GM13977 (cell line): ENCODE data around the gene XKR7.
A peak's percentile ranks its signal among the peaks of the same experiment; 100 is the strongest.
"Not testable (repeated sequence)": the region's sequence is repeated elsewhere in the genome, so short reads cannot be mapped to it uniquely, and the experiment has no call there.

Experiments
- DNase-seq: peaks from one replicate; pipeline ENCODE4 v3.0.0; 2012; ENCODE audit warnings: low spot score
- CTCF ChIP-seq: IDR thresholded peaks from 2 replicates; pipeline ENCODE4 v1.5.1; 2012; ENCODE audit warnings: mild to moderate bottlenecking, control low read depth; ENCODE audit not compliant: insufficient read depth; ENCODE audit errors: extremely low read depth, missing control alignments
- in situ Hi-C: fragments of 300-500 bp; cut with MboI; formaldehyde crosslinking; loops from one replicate; pipeline ENCODE4 v1.12.0; 2022; ENCODE audit warnings: low sequenced_read_pairs, low pct_unique_long_range_greater_than_20kb, mixed read lengths, inconsistent platforms; ENCODE audit not compliant: unreplicated experiment

The XKR7 gene

DNA sequence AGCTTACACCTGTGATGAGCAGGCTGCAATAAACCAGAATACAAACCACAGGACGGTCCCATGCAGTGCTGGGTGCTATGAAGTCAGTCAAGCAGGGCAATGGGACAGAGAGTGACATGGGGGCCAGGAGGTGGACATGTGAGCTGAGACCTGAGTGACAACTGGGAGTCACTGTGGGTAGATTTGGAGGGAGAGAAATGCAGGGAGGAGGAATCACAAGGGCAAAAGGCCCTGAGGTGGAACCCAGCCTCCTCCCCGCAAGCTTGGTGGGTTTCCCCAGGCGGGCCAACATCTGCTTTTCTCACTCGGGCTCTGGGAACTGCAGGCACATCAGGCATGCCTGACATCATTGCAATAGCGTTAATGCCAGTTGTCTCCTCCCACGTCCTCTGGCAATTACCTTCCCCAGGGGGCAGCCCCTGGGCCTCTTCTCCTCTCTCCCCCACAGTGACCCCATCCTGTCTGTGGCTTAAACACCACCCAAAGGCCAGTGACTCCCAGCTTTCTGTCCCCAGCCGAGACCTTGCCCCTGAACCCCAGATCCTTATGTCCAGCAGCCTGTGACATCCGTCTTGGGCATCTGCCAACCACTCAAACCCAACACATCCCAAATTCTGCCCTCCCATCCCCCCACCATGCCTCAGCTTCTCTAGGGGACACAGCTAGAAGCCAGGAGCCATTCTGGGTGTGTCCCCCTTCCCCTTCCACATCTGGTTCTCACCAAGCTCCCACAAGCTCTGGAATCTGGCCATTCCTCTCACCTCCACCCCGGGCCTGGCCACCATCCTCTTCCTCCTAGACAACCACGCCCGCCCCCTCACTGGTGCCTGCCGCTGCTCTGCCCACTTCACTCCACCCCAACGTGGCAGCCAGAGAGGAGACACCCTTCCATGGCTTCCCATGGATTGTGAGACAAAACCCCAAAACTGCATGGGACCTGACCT lies 44.3 kb upstream of the XKR7 start:
- DNase-seq: peak; percentile 74
- TF ChIP-seq CTCF: no peak
- in situ Hi-C loops: no loop called here

DNA sequence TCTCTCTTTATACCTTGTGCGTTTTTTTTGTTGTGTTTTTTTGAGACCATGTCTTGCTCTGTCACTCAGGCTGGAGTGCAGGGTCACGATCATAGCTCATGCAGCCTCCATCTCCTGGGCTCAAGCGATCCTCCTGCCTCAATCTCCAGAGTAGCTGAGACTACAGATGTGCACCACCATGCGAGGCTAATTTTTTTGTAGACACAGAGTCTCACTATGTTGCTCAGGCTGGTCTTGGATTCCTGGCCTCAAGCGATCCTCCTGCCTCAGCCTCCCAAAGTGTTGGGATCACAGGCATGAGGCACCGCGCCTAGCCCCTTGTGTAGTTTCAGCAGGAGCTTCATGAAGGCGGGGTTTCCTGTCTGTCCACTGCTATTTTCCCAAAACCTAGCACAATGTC lies 43.4 kb upstream of the XKR7 start:
- TF ChIP-seq CTCF: no peak
- in situ Hi-C loops: no loop called here
- no peak for DNase-seq

GRCh38 chr20:31925631-31926030 lies 42.3 kb upstream of the XKR7 start:
- no peak for DNase-seq
- TF ChIP-seq CTCF: no peak
- in situ Hi-C loops: no loop called here

GRCh38 chr20:31926493-31926892 lies 41.5 kb upstream of the XKR7 start:
- DNase-seq: no peak
- TF ChIP-seq CTCF: no peak
- in situ Hi-C loops: no loop called here

GRCh38 chr20:31927627-31928159 lies 40.3 kb upstream of the XKR7 start:
- DNase-seq: no peak
- in situ Hi-C loops: no loop called here
- TF ChIP-seq CTCF: no peak

DNA sequence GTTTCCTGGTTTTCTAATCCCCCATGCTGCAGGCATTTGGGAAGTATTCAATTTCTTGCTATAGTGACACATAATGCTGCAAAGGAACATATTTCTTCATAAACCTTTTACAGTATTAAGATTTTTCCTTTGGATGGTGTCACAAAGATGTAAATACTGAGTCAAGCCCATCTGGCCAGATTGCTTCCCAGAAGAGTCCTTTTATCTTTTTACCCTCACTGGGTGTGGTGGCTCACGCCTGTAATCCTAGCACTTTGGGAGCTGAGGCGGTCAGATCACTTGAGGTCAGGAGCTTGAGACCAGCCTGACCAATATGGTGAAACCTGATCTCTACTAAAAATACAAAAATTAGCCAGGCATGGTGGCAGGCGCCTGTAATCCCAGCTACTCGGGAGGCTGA lies 38.3 kb upstream of the XKR7 start:
- DNase-seq, in situ Hi-C loops: not testable (repeated sequence)

- in situ Hi-C loops: no loop called here
- no peak for TF ChIP-seq CTCF
- no peak for DNase-seq
These were observed 37.2 kb upstream of the XKR7 start for GRCh38 chr20:31930779-31931178.
